ENCODE results near the gene BMP7.
"Not testable (repeated sequence)": the region's sequence is repeated elsewhere in the genome, so short reads cannot be mapped to it uniquely, and the experiment has no call there.

BMP7 gene

GRCh38 chr20:57267158-57267821, 849 bp upstream of the BMP7 start:
- no peak overlapping the region for H3K4me3 ChIP-seq (ENCODE audit: low read length)

GRCh38 chr20:57265997-57266290, 497 bp downstream of the BMP7 start:
- H3K4me3 ChIP-seq (ENCODE audit: low read length): no peak overlapping the region
- TF ChIP-seq, protein P1, sequence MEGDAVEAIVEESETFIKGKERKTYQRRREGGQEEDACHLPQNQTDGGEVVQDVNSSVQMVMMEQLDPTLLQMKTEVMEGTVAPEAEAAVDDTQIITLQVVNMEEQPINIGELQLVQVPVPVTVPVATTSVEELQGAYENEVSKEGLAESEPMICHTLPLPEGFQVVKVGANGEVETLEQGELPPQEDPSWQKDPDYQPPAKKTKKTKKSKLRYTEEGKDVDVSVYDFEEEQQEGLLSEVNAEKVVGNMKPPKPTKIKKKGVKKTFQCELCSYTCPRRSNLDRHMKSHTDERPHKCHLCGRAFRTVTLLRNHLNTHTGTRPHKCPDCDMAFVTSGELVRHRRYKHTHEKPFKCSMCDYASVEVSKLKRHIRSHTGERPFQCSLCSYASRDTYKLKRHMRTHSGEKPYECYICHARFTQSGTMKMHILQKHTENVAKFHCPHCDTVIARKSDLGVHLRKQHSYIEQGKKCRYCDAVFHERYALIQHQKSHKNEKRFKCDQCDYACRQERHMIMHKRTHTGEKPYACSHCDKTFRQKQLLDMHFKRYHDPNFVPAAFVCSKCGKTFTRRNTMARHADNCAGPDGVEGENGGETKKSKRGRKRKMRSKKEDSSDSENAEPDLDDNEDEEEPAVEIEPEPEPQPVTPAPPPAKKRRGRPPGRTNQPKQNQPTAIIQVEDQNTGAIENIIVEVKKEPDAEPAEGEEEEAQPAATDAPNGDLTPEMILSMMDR (IDR thresholded peaks at IDR 0.05; ENCODE audit: insufficient read depth, low read depth, low read length, missing control alignments): no peak
- no peak for DNase-seq (ENCODE audit: low read depth)

More at GRCh38 chr20:57267158-57267821, 849 bp upstream of the BMP7 start:
- TF ChIP-seq, protein P1 (IDR thresholded peaks at IDR 0.05; ENCODE audit: insufficient read depth, low read depth, low read length, missing control alignments): no peak
- no peak for DNase-seq (ENCODE audit: low read depth)

- no peak overlapping the region for H3K4me3 ChIP-seq (ENCODE audit: low read length)
- TF ChIP-seq, protein P1 (IDR thresholded peaks at IDR 0.05; ENCODE audit: insufficient read depth, low read depth, low read length, missing control alignments): no peak
- no peak for DNase-seq (ENCODE audit: low read depth)
These were observed 975 bp downstream of the BMP7 start for GRCh38 chr20:57265336-57265996.

GRCh38 chr20:57264908-57265335, 1.5 kb downstream of the BMP7 start:
- DNase-seq (ENCODE audit: low read depth): not testable (repeated sequence)

DNA sequence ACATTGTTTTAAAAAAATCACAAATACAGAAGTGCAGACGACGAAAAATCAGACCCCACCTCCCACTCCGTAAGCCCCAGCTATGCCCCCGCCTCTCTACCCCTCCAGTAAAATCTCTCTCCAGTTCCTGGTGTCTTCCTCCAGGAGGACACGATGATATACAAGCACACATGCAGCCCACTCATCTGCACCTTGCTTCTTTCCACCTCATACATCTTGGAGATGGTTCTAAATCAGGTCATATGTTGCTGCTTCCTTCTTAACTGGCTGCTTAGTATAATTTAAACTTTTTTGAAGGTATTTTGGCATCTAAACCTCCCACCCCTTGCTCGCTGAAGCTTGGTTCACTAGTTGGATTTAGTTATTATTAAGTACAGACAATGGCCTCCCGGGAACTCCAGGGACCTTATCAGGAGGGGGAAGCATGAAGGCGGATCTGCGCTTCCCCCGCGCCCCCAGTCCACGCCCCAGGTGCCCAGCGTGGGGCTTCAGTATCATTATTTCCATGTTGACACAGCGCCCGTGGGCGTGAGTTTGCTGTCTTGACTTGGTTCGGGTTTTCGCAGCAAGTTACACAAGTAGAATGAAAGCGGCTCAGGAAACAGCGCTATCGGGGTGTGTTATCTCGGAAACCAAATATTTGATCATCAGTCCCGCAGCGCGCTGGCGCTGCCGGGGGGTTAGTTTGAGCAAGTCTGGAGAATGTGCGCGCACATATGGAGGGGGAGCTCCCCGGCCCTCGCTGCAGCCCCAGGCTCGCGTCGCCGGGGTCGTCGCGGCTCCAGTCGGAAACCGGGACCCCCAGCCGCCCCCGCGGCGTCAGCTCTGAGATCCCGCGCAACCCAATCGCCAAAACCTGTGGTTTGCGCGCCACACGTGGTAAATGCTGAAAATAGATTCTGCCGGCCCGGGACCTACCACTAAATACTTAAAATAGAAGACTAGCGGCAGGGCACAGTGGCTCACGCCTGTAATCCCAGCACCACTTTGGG, 2.3 kb downstream of the BMP7 start:
- TF ChIP-seq, protein P1 (IDR thresholded peaks at IDR 0.05; ENCODE audit: insufficient read depth, low read depth, low read length, missing control alignments): no peak
- DNase-seq (ENCODE audit: low read depth): no peak
- H3K4me3 ChIP-seq (ENCODE audit: low read length): no peak overlapping the region

More at GRCh38 chr20:57264908-57265335, 1.5 kb downstream of the BMP7 start:
- not testable (repeated sequence) for H3K4me3 ChIP-seq (ENCODE audit: low read length)

DNA sequence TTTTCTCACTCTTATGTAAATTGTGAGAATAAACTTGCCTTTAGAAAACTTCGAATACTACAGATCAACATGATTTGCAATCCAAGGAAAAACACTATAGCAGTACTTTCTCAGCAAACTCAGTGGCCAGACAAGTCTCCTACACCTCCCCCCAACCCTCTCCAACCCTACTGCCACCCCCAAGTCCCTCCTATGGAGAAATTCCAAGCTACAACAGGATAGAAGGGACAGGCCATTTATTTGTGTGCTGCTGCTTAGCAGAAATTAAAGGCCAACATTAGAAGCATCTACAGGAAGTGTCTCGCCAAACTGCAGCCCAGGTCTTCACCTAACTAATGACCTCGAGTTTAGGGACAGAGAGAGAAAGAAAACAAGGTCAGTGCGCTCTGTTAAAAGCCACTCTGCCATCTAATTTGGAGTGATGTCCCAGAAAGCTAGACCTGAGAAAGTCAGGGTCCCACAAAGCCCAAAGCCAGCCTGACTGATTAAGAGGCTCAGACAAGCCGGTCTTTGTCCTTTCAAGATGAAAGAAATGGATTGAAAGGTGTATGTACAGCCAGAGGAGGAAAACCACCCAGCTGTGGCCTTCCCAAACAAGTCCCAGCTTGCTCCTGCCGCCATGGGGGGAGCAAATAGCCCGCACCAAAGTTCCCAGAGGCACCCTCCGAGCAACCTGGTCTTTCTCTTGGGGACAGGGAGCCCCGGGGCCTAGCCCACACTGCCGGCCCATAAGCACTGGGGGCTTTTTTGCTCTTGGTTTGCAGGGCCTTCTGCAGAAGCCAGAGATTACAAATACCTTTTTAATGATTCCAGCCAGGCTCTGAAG, 3.4 kb downstream of the BMP7 start:
- no peak overlapping the region for H3K4me3 ChIP-seq (ENCODE audit: low read length)
- DNase-seq (ENCODE audit: low read depth): peak; percentile 6
- TF ChIP-seq, protein P1 (IDR thresholded peaks at IDR 0.05; ENCODE audit: insufficient read depth, low read depth, low read length, missing control alignments): no peak
